ENCODE data around the gene CNTNAP2. TPM values are rescaled to one million over a fixed set of nuclear protein-coding genes. Genes with fewer than 3 reads are reported as not detected.

Gene CNTNAP2
- total and polyA plus RNA-seq, 9 of the 15 experiments (the other 6 are each of a cell fraction or from before 2014, with no cell fraction given), result 0.04 to 0.62 (median 0.09) TPM; not detected in 4

GRCh38 chr7:146725520-146725919, 608.9 kb downstream of the CNTNAP2 start (continued):
- TF ChIP-seq MITF (IDR thresholded peaks at IDR 0.05) (no peak), WHSC1 (IDR thresholded peaks at IDR 0.05; ENCODE audit: low read length) (no peak), TARDBP (IDR thresholded peaks at IDR 0.05) (no peak)

- Histone ChIP-seq H3K36me3 (ENCODE audit: control insufficient read depth, insufficient read depth, low read length) (no peaks in the 10 kb centered on the region), H3K9ac (ENCODE audit: insufficient read depth in 1 of 2, low read depth in 2 of 2, low read length in 2 of 2) (no peak overlapping the region), H3K4me1 (replicated peaks in 1 of 2; ENCODE audit: control insufficient read depth in 2 of 2, insufficient read depth in 2 of 2, low read length in 2 of 2) (no peaks in the 10 kb centered on the region), H3K9me1 (ENCODE audit: control insufficient read depth, insufficient read depth, low read length) (no peaks in the 10 kb centered on the region), H3K79me2 (ENCODE audit: control insufficient read depth, insufficient read depth, low read length) (no peaks in the 10 kb centered on the region), H3K4me2 (ENCODE audit: insufficient read depth, low read length) (no peak overlapping the region), H4K20me1 (replicated peaks; ENCODE audit: control insufficient read depth, insufficient read depth, low read length) (no peaks in the 10 kb centered on the region), H2AFZ (ENCODE audit: low read depth, low read length) (no peak overlapping the region), H3K4me3 (no peak overlapping the region), H3K27ac (ENCODE audit: extremely low read depth, low read depth, low read length) (no peak overlapping the region), H3K9me3 (replicated peaks; ENCODE audit: control insufficient read depth, insufficient read depth, low read depth, low read length) (peaks cover 6% of the 10 kb centered on the region; the same call in 1 of the 2 replicates), H3K27me3 (ENCODE audit: control insufficient read depth in 2 of 2, insufficient read depth in 2 of 2, low read length in 2 of 2) (no peaks in the 10 kb centered on the region)
- intact Hi-C loops (cut with micrococcal nuclease), result no loop called here
- CTCF ChIA-PET (ENCODE audit: low intra/inter-chr PET ratio), result no interaction called here
- POLR2A ChIA-PET, result no interaction called here
- no TSS peak for BruUV-seq (replicated peaks)
- no peak for TF ChIP-seq GABPB2 (CRISPR knock-in tag; conservative IDR thresholded peaks at IDR 0.05)
- 1% methylated on average over 5 of the region's 5 CpGs for WGBS (ENCODE audit: insufficient coverage, low coverage, missing lambda C conversion rate)
- DNase-seq (ENCODE audit: extremely low read depth in 1 of 4, low spot score in 3 of 4) (no peak), ATAC-seq (no peak), FAIRE-seq (no peak)
- in situ Hi-C loops (cut with MboI), result no loop called here
Observed at GRCh38 chr7:146728141-146728540, 611.5 kb downstream of the CNTNAP2 start.
